ENCODE results near the gene WDR70. TPM values are rescaled to one million over a fixed set of nuclear protein-coding genes. Genes with fewer than 3 reads are reported as not detected.
"Not testable (repeated sequence)": the region's sequence is repeated elsewhere in the genome, so short reads cannot be mapped to it uniquely, and the experiment has no call there.

WDR70 gene
- total RNA-seq, 1 donor: 13.2 TPM

DNA sequence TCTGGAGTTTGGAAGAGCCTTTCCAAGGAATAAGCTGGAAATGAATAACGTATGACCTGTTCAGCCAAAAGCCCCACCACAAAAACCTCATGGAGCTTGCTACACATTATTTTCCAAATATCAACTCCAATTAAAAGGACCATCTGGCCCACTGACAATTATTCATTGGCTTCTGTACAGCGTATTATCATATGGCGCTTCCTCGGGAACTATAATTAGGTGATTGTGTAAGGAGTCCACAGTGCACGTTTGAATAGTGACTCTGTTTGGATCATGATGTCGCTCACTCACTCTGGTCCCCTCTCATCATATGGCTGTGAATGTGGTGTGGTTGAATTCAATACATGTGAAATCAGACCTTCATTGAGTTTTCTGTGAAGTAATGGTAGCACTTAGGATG, 408.6 kb downstream of the WDR70 start:
- DNase-seq (ENCODE audit: low read depth in 2 of 3, low spot score in 2 of 3): no peak

DNA sequence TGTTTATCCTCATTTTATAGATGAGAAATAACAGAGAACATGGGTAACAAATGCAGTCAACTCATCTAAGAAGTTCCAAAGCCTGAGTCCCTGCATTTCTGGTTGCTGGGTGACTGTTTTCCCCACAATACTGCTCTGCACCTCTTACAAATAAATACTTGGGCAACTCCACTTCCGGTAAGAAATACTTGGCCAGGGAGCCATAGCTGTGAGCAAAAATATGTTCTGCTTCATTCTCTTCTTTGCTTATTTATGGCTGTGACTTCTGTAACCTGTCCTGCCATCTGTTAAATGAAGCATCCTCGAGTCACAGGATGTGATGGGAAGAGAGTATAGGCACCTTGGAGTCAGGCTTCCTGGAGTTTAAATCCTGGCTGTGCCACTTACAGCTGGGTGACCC, 410.9 kb downstream of the WDR70 start:
- DNase-seq (ENCODE audit: low read depth in 2 of 3, low spot score in 2 of 3): no peak

DNA sequence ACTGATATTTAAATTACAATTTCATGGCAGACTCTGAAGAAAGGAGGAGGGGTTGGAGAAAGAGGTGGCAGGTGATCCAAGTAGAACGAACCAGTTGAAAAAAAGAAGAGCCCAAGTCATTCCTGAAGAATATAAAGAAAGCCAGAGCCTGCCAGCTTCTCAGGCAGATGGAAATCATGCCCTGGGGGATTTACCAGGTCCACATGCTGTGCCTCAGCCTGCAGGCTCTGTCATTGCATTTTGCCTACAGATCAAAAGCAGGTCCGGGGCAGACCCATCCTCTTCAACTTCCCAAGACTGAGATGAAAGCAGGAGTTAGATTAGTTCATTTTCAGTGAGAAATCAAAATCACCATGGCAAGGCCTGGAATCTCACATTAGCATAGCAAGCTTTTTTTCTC, 412.2 kb downstream of the WDR70 start:
- DNase-seq (ENCODE audit: low read depth in 2 of 3, low spot score in 2 of 3): no peak

DNA sequence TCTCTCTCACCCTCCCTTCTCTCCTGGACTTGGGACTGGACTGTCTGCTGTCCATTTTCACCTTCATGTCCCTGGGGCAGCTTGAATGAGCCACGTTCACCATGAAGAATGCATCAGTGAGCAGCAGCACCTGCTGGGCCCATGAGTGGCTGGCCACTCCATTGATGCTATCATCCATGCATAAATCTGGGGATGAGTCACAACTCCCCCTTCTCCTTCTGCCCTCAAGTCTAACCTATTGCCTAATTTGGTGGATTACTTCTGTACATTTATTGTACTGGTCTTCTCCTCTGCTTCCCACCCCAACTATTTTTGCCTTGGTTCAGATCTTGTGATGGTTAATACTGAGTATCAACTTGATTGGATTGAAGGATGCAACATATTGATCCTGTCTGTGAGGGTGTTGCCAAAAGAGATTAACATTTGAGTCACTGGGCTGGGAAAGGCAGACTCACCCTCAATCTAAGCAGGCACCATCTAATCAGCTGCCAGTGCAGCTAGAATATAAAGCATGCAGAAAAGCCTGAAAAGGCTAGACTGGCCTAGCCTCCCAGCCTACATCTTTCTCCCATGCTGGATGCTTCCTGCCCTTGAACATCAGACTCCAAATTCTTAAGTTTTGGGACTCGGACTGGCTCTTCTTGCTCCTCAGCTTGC, 414.0 kb downstream of the WDR70 start:
- no peak for DNase-seq (ENCODE audit: low read depth in 2 of 3, low spot score in 2 of 3)

DNA sequence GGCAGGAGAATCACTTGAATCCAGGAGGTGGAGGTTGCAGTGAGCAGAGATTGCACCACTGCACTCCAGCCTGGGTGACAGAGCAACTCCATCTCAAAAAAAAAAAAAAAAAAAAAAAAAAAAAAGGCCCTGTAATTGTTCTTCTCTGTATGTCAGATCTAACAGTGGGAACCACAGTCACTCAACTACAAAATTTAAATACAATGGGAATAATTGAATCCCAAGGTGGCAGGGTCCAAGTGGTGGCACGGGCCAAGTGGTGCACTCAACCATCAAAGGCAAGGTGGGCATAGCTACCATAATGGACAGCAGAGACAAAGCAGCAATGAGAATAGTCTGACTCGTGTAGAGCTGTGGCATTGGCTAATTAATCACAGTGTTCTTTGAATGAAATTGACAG, 416.2 kb downstream of the WDR70 start:
- not testable (repeated sequence) for DNase-seq (ENCODE audit: low read depth in 2 of 3, low spot score in 2 of 3)

DNA sequence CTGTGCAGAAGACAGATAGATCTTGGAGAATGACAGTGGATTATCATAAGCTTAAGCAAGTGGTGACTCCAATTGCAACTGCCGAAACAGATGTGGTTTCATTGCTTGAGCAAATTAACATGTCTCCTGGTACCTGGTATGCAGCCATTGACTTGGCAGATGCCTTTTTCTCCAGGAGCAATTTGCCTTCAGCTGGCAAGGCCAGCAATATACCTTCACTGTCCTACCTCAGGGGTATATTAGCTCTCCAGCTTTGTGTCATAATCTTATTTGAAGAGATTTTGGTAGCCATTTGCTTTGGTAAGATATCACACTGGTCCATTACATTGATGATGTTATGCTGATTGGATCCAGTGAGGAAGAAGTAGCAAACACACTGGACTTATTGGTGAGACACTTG, 417.3 kb downstream of the WDR70 start:
- not testable (repeated sequence) for DNase-seq (ENCODE audit: low read depth in 2 of 3, low spot score in 2 of 3)

DNA sequence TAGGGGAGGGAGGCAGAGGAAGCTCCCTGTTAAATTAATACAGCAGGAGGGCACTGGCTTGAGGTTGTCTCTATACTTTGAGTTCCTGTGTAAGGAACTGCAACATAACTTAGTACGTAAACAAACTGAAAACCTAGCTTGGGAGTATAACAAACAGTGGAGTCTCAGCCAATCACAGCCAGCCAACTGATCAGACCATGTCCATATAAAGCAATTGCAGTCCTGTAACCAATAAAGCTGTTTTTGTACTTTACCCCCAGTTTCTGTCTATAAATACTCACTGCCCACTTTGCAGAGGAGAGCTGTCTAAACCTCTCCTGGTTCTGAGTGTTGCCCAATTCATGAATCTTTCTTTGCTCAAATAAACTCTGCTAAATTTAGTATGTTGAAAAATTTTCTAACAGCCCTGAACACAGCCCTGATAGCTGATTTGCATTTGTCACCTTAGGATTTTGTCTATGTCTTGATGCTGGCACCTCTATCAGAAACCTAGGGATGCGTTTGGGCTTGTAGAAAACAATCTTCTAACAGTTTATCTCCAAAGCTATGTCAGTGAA, 420.8 kb downstream of the WDR70 start:
- no peak for DNase-seq (ENCODE audit: low read depth in 2 of 3, low spot score in 2 of 3)

DNA sequence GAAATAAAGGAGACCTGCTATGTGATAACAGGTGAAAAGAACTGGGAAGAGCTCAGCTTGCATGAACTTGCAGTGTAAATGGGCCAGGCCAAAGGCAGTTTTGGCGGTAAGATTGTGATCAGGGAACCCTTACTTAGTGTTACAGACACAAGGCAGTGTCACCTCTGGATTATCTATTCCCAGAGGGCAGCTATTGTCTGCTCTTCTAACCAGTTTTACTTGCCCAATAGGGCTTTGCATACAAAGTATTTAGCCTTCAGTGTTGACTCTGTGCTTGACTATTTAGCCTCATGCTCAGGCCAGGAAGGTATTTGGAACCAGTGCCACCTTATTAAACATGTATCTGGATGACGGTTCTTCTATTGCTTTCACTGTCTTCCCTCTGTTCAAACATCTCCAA, 422.4 kb downstream of the WDR70 start:
- no peak for DNase-seq (ENCODE audit: low read depth in 2 of 3, low spot score in 2 of 3)

Small RNAs within 50 kb of the gene (small RNA-seq; reads per million reads assigned to genes)
- not detected for gene RNU6-1190P
- gene RNU6-484P: not detected

Other genes with a start within 250 kb of the WDR70 start
- gene CPLANE1, start 129.9 kb upstream of the WDR70 start, total RNA-seq: 13.5 TPM
- 23.7 TPM for gene NUP155, start 8.2 kb upstream of the WDR70 start, total RNA-seq